WTC11 (cell line): ENCODE data around the gene RPL10. TPM values are rescaled to one million over a fixed set of nuclear protein-coding genes. Genes with fewer than 3 reads are reported as not detected.

Source experiments
- ATAC-seq: fragments of 200-7000 bp; cut with Tn5 transposase; 2 replicates; pipeline ENCODE4 v1.10.0; 2021; ENCODE audit warnings: mild to moderate bottlenecking, moderate library complexity
- CTCF ChIA-PET: fragments of 300-600 bp; sonication (Branson Sonifier 250); formaldehyde crosslinking; loops from one replicate; lab custom pipeline; 2021; ENCODE audit warnings: antibody characterized with exemption; lab: Charles Lee
- POLR2A ChIA-PET: fragments of 350-600 bp; sonication (Branson Sonifier 250); formaldehyde crosslinking; loops from one replicate; lab custom pipeline; 2021; ENCODE audit warnings: antibody characterized with exemption; lab: Charles Lee
- DNase-seq: peaks from one replicate; pipeline ENCODE4 v3.0.0; 2021; ENCODE audit warnings: low spot score
- H3K27ac Mint-ChIP-seq: 2 replicates; pipeline ENCODE4 v1.8.0; 2021; ENCODE audit warnings: mixed read lengths
- H3K27me3 Mint-ChIP-seq: 2 replicates; pipeline ENCODE4 v1.8.0; 2021; ENCODE audit warnings: low read depth, mild to moderate bottlenecking, moderate library complexity, mixed read lengths
- H3K36me3 Mint-ChIP-seq: 2 replicates; pipeline ENCODE4 v1.8.0; 2021; ENCODE audit warnings: mixed read lengths
- H3K4me1 Mint-ChIP-seq: 2 replicates; pipeline ENCODE4 v1.8.0; 2022; ENCODE audit warnings: mixed read lengths
- H3K4me3 Mint-ChIP-seq: 2 replicates; pipeline ENCODE4 v1.8.0; 2021; ENCODE audit warnings: mild to moderate bottlenecking, moderate library complexity, mixed read lengths
- H3K9me3 Mint-ChIP-seq: 2 replicates; pipeline ENCODE4 v1.8.0; 2021; ENCODE audit warnings: mixed read lengths
- CBFB ChIP-seq: sonication (generic); formaldehyde crosslinking; IDR thresholded peaks from 2 replicates; pipeline ENCODE4 v1.8.1; 2022; ENCODE audit warnings: mild to moderate bottlenecking, low read depth, missing genetic modification reagents
- CDX4 ChIP-seq: fragments of 250-450 bp; sonication (Bioruptor Pico); IDR thresholded peaks from 2 replicates; pipeline ENCODE4 v1.9.0; 2021; ENCODE audit warnings: moderate library complexity, mild to moderate bottlenecking, inconsistent platforms, borderline replicate concordance
- ETV6 ChIP-seq: sonication (generic); formaldehyde crosslinking; IDR thresholded peaks from 2 replicates; pipeline ENCODE4 v1.8.1; 2022; ENCODE audit warnings: mild to moderate bottlenecking, missing genetic modification reagents
- FOXJ3 ChIP-seq: sonication (generic); formaldehyde crosslinking; IDR thresholded peaks from 2 replicates; pipeline ENCODE4 v1.9.0; 2021; ENCODE audit warnings: missing genetic modification reagents, mild to moderate bottlenecking, borderline replicate concordance
- IRF1 ChIP-seq: sonication (generic); formaldehyde crosslinking; IDR thresholded peaks from 2 replicates; pipeline ENCODE4 v1.8.0; 2023; ENCODE audit warnings: missing genetic modification reagents
- IRF2 ChIP-seq: sonication (generic); formaldehyde crosslinking; IDR thresholded peaks from 2 replicates; pipeline ENCODE4 v1.8.0; 2022; ENCODE audit warnings: low read depth, missing genetic modification reagents, borderline replicate concordance
- JUN ChIP-seq: sonication (generic); formaldehyde crosslinking; IDR thresholded peaks from 2 replicates; pipeline ENCODE4 v1.8.0; 2023; ENCODE audit warnings: mild to moderate bottlenecking, missing genetic modification reagents
- MYBL2 ChIP-seq: sonication (generic); formaldehyde crosslinking; IDR thresholded peaks from 2 replicates; pipeline ENCODE4 v1.8.1; 2023; ENCODE audit warnings: mild to moderate bottlenecking, moderate library complexity, missing genetic modification reagents
- NFATC4 ChIP-seq: fragments of 250-450 bp; sonication (Bioruptor Pico); IDR thresholded peaks from 2 replicates; pipeline ENCODE4 v1.9.0; 2021; ENCODE audit warnings: mild to moderate bottlenecking
- NR3C1 ChIP-seq: sonication (generic); formaldehyde crosslinking; conservative IDR thresholded peaks from 2 replicates; pipeline ENCODE4 v1.8.1; 2023; ENCODE audit warnings: low read depth, mild to moderate bottlenecking, missing genetic modification reagents
- PRRX2 ChIP-seq: fragments of 250-450 bp; sonication (Bioruptor Pico); IDR thresholded peaks from 2 replicates; pipeline ENCODE4 v1.8.0; 2021; ENCODE audit warnings: mild to moderate bottlenecking
- SMAD4 ChIP-seq: sonication (generic); formaldehyde crosslinking; IDR thresholded peaks from 2 replicates; pipeline ENCODE4 v1.8.0; 2022; ENCODE audit warnings: mild to moderate bottlenecking, missing genetic modification reagents
- TP53 ChIP-seq: sonication (generic); formaldehyde crosslinking; IDR thresholded peaks from 2 replicates; pipeline ENCODE4 v1.8.1; 2023; ENCODE audit warnings: mild to moderate bottlenecking, missing genetic modification reagents
- ZBTB43 ChIP-seq: sonication (generic); formaldehyde crosslinking; IDR thresholded peaks from 2 replicates; pipeline ENCODE4 v1.8.1; 2023; ENCODE audit warnings: mild to moderate bottlenecking, missing genetic modification reagents
- ZNF232 ChIP-seq: sonication (generic); formaldehyde crosslinking; IDR thresholded peaks from 2 replicates; pipeline ENCODE4 v1.8.0; 2022; ENCODE audit warnings: mild to moderate bottlenecking, missing genetic modification reagents
- ZNF317 ChIP-seq: sonication (generic); formaldehyde crosslinking; IDR thresholded peaks from 2 replicates; pipeline ENCODE4 v1.8.1; 2023; ENCODE audit warnings: low read depth, mild to moderate bottlenecking, moderate library complexity, missing genetic modification reagents, borderline replicate concordance
- ZNF425 ChIP-seq: fragments of 250-450 bp; sonication (Bioruptor Pico); conservative IDR thresholded peaks from 2 replicates; pipeline ENCODE4 v1.9.0; 2021; ENCODE audit warnings: mild to moderate bottlenecking
- ZNF532 ChIP-seq: fragments of 250-450 bp; sonication (Bioruptor Pico); IDR thresholded peaks from 2 replicates; pipeline ENCODE4 v1.9.0; 2021; ENCODE audit warnings: mild to moderate bottlenecking, borderline replicate concordance
- total RNA-seq: library from RNA; stranded (reverse); gene quantifications from 3 replicates; pipeline ENCODE4 v1.2.3, GENCODE V29; 2021

The RPL10 gene
- total RNA-seq, 1 experiment from 2014 or later = 2,241 TPM

- POLR2A ChIA-PET = no interaction called here
- Mint-ChIP-seq H3K27ac (peak overlapping the region; percentile 45; the same call in 1 of the 2 replicates), H3K4me1 (peaks cover 16% of the 10 kb centered on the region), H3K4me3 (no peak overlapping the region), H3K27me3 (no peaks in the 10 kb centered on the region), H3K36me3 (peaks cover 25% of the 10 kb centered on the region), H3K9me3 (no peaks in the 10 kb centered on the region)
- CTCF ChIA-PET = interaction anchor here (1.2 kb wide), 1 partner anchor 125 kb away, joined by 5 read pairs; no protein-coding TSS in a partner anchor
- DNase-seq (no peak), ATAC-seq (peak; percentile 4)
- TF ChIP-seq NFATC4 (CRISPR knock-in tag) (peak; percentile 19; the same call in 1 of the 2 replicates), ZNF317 (CRISPR knock-in tag) (no peak), CBFB (CRISPR knock-in tag) (no peak), PRRX2 (CRISPR knock-in tag) (peak; percentile 90), IRF1 (CRISPR knock-in tag) (no peak), JUN (CRISPR knock-in tag) (no peak)
Observed at GRCh38 chrX:154401918-154402621, 3.9 kb downstream of the RPL10 start.

GRCh38 chrX:154402622-154403127 is 4.5 kb downstream of the RPL10 start:
- Mint-ChIP-seq H3K9me3 (no peaks in the 10 kb centered on the region), H3K27ac (peak overlapping the region; percentile 45; the same call in 1 of the 2 replicates), H3K27me3 (no peaks in the 10 kb centered on the region), H3K4me1 (peaks cover 16% of the 10 kb centered on the region), H3K36me3 (peaks cover 25% of the 10 kb centered on the region), H3K4me3 (no peak overlapping the region)
- ChIA-PET CTCF (interaction anchor here (1.2 kb wide), 1 partner anchor 125 kb away, joined by 5 read pairs; no protein-coding TSS in a partner anchor), POLR2A (no interaction called here)
- ATAC-seq (peak; percentile 2), DNase-seq (no peak)
- TF ChIP-seq ZNF532 (CRISPR knock-in tag) (no peak), ZNF425 (no peak), NR3C1 (CRISPR knock-in tag) (no peak), CDX4 (CRISPR knock-in tag) (no peak), IRF2 (CRISPR knock-in tag) (no peak), ZBTB43 (CRISPR knock-in tag) (no peak), MYBL2 (CRISPR knock-in tag) (no peak), ETV6 (no peak), FOXJ3 (no peak), PRRX2 (CRISPR knock-in tag) (no peak), SMAD4 (CRISPR knock-in tag) (no peak), ZNF232 (CRISPR knock-in tag) (no peak), ZNF317 (CRISPR knock-in tag) (no peak), TP53 (CRISPR knock-in tag) (no peak)
